Astrocyte (in vitro differentiated cells and primary cell): ENCODE measurements around the gene MIS12.

Experiments used
- CTCF ChIP-seq: IDR thresholded peaks from 2 replicates; pipeline ENCODE4 v1.5.1; 2011; ENCODE audit warnings: low read depth, mild to moderate bottlenecking, inconsistent platforms, low read length, moderate library complexity; ENCODE audit not compliant: insufficient read depth
- EZH2 ChIP-seq: IDR thresholded peaks from 2 replicates; pipeline ENCODE4 v1.6.1; 2012; ENCODE audit warnings: mild to moderate bottlenecking, low read length, inconsistent platforms; ENCODE audit not compliant: insufficient read depth

- TF ChIP-seq CTCF = no peak
- TF ChIP-seq EZH2 = no peak
Observed at GRCh38 chr17:5516060-5516792, 29.9 kb downstream of the MIS12 start.
